Tibial artery (tissue), 4 donors: ENCODE results near the gene CD163.
A peak's percentile ranks its signal among the peaks of the same experiment; 100 is the strongest.
"Not testable (repeated sequence)": the region's sequence is repeated elsewhere in the genome, so short reads cannot be mapped to it uniquely, and the experiment has no call there.

Source experiments
- DNase-seq, 2 donors: peaks; one replicate each; pipeline ENCODE4 v3.0.0-alpha.2; 2019
- H3K27ac ChIP-seq, 2 donors: fragments of 200-600 bp; sonication (generic) in 1 of 2; 1 replicate in 1 of 2; 2 replicates in 1 of 2; pipeline ENCODE4 v1.5.1; 2018 to 2019; ENCODE audit warnings: mild to moderate bottlenecking in 1 of 2
- H3K27me3 ChIP-seq, 2 donors: fragments of 200-600 bp; sonication (generic) in 1 of 2; one replicate each; pipeline versions ENCODE4 v1.5.1 to v1.6.0; 2016 to 2019
- H3K36me3 ChIP-seq, 3 donors: fragments of 200-600 bp; sonication (generic) in 2 of 3; one replicate each; pipeline ENCODE4 v1.5.1; 2016 to 2019; ENCODE audit warnings: mild to moderate bottlenecking in 2 of 3
- H3K4me1 ChIP-seq, 4 donors: fragments of 200-600 bp; sonication (generic) in 2 of 4; 1 replicate in 3 of 4; 2 replicates in 1 of 4; pipeline ENCODE4 v1.5.1; 2016 to 2019
- H3K4me3 ChIP-seq, 2 donors: fragments of 200-600 bp; sonication (generic) in 1 of 2; 1 replicate in 1 of 2; 2 replicates in 1 of 2; pipeline ENCODE4 v1.5.1; 2018 to 2019; ENCODE audit warnings: mild to moderate bottlenecking in 2 of 2
- H3K9me3 ChIP-seq, 3 donors: fragments of 200-600 bp; sonication (generic) in 1 of 3; one replicate each; pipeline ENCODE4 v1.5.1; 2016 to 2019
- intact Hi-C: fragments of 100-400 bp; cut with DNase I; formaldehyde crosslinking; loops from one replicate; pipeline ENCODE4 v1.15.0; 2023; ENCODE audit warnings: low total_unique reads
- TF ChIP-seq, protein P1 (sequence below), 2 experiments: fragments of 200-600 bp in 1 of 2; fragments of 450-650 bp in 1 of 2; IDR thresholded peaks; one replicate each; pipeline ENCODE4 v1.5.1; 2017 to 2019; ENCODE audit warnings: antibody characterized with exemption in 2 of 2, mild to moderate bottlenecking in 1 of 2, moderate library complexity in 1 of 2

CD163 gene

DNA sequence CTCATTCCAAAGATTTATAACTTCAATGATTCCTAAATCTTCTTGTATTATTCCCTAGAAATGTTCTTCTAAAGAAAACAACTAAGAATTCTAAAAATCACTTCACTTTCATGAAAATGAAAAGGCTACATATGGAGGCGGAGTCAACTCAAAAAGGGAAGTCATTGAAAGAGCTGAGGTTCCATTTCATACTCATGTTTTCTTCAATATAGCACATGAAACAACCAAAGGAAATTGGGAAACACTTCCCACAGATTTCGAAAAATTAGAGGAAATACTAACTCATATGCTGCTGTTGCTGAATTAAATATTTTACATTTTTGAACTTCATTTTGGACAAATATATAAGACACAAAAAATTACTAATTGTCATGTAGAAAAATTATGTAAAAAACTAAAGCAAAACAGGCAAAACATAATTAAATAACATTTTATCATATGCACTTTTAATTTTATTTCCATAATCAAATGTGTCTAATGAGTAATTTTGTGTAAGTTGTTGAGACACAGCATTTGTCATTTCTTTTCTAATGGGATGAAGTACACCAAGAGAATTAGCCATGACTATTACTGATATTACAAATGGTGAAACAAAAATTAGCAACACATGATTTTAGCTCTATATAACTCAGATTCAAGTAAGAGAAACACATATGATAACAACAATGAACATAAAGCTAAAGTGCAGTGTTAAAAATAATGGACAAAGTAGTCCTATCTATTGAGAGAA lies at the start of gene CD163:
Gene CD163, minus strand, starts transcription at position 92 of the 730 bp plus-strand sequence. Its CDS starts 87 bp downstream, at position 5.
- no peaks in the 10 kb centered on the region for H3K9me3 ChIP-seq
- no peak for DNase-seq
- TF ChIP-seq, protein P1, sequence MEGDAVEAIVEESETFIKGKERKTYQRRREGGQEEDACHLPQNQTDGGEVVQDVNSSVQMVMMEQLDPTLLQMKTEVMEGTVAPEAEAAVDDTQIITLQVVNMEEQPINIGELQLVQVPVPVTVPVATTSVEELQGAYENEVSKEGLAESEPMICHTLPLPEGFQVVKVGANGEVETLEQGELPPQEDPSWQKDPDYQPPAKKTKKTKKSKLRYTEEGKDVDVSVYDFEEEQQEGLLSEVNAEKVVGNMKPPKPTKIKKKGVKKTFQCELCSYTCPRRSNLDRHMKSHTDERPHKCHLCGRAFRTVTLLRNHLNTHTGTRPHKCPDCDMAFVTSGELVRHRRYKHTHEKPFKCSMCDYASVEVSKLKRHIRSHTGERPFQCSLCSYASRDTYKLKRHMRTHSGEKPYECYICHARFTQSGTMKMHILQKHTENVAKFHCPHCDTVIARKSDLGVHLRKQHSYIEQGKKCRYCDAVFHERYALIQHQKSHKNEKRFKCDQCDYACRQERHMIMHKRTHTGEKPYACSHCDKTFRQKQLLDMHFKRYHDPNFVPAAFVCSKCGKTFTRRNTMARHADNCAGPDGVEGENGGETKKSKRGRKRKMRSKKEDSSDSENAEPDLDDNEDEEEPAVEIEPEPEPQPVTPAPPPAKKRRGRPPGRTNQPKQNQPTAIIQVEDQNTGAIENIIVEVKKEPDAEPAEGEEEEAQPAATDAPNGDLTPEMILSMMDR (IDR thresholded peaks at IDR 0.05): no peak
- intact Hi-C loops: no loop called here
- peak within 1 kb of the TSS; percentile 25 to 27 for H3K4me3 ChIP-seq
- no peak within 1 kb of the TSS for H3K27ac ChIP-seq
- H3K36me3 ChIP-seq: no peaks in the 10 kb centered on the region
- no peaks in the 10 kb centered on the region for H3K27me3 ChIP-seq
- H3K4me1 ChIP-seq: no peaks in the 10 kb centered on the region

- Histone ChIP-seq H3K4me3 (no peak overlapping the region), H3K27me3 (no peaks in the 10 kb centered on the region), H3K36me3 (no peaks in the 10 kb centered on the region), H3K9me3 (no peaks in the 10 kb centered on the region), H3K4me1 (no peaks in the 10 kb centered on the region), H3K27ac (no peak overlapping the region)
- intact Hi-C loops: no loop called here
- DNase-seq: no peak
- TF ChIP-seq, protein P1 (IDR thresholded peaks at IDR 0.05): no peak
Measured at GRCh38 chr12:7542813-7543212, 39.2 kb upstream of the CD163 start.

- no peak for DNase-seq
- no peaks in the 10 kb centered on the region for H3K9me3 ChIP-seq
- H3K36me3 ChIP-seq: no peaks in the 10 kb centered on the region
- intact Hi-C loops: no loop called here
- no peak overlapping the region for H3K27ac ChIP-seq
- TF ChIP-seq, protein P1 (IDR thresholded peaks at IDR 0.05): no peak
- no peaks in the 10 kb centered on the region for H3K4me1 ChIP-seq
- H3K4me3 ChIP-seq: no peak overlapping the region
- H3K27me3 ChIP-seq: no peaks in the 10 kb centered on the region
Measured at GRCh38 chr12:7542046-7542445, 38.5 kb upstream of the CD163 start.

DNA sequence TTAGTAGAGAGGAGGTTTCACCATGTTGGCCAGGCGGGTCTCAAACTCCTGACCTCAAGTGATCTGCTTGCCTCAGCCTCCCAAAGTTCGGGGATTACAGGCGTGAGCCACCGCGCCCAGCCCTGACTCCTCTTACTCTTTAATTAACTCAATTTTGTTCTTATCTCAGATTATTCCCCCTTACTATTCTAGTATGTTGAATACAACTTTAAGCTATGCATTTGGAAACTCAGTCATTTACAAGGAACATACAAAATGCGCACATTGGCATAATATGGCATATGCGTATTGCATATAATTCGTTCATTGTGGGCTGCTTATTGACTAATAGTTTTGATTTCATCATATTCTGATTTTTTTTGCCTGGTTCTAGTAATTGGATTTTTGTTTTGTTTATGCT lies 10.8 kb upstream of the CD163 start:
- TF ChIP-seq, protein P1 (IDR thresholded peaks at IDR 0.05): no peak
- no peaks in the 10 kb centered on the region for H3K27me3 ChIP-seq
- intact Hi-C loops: no loop called here
- no peak overlapping the region for H3K4me3 ChIP-seq
- no peak overlapping the region for H3K27ac ChIP-seq
- no peaks in the 10 kb centered on the region for H3K4me1 ChIP-seq
- H3K9me3 ChIP-seq: no peaks in the 10 kb centered on the region
- no peaks in the 10 kb centered on the region for H3K36me3 ChIP-seq
- no peak for DNase-seq

- intact Hi-C loops: no loop called here
- Histone ChIP-seq H3K36me3 (no peaks in the 10 kb centered on the region), H3K9me3 (no peaks in the 10 kb centered on the region), H3K4me1 (no peaks in the 10 kb centered on the region), H3K27ac (no peak overlapping the region), H3K4me3 (no peak overlapping the region), H3K27me3 (no peaks in the 10 kb centered on the region)
- peak; percentile 43 to 65 for DNase-seq
- TF ChIP-seq, protein P1 (IDR thresholded peaks at IDR 0.05): no peak
Measured at GRCh38 chr12:7512553-7512952, 9.0 kb upstream of the CD163 start.

DNA sequence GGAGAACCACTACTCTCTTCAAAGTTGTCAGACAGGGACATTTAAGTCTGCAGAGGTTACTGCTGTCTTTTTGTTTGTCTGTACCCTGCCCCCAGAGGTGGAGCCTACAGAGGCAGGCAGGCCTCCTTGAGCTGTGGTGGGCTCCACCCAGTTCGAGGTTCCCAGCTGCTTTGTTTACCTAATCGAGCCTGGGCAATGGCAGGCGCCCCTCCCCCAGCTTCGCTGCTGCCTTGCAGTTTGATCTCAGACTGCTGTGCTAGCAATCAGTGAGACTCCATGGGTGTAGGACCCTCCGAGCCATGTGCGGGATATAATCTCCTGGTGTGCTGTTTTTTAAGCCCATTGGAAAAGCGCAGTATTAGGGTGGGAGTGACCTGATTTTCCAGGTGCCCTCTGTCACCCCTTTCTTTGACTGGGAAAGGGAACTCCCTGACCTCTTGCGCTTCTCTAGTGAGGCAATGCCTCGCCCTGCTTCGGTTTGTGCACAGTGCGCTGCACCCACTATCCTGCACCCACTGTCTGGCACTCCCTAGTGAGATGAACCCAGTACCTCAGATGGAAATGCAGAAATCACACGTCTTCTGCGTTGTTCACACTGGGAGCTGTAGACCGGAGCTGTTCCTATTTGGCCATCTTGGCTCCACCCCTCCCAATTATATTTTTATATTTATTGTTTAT lies 6.4 kb upstream of the CD163 start:
- H3K27ac ChIP-seq, H3K27me3 ChIP-seq, H3K9me3 ChIP-seq, H3K36me3 ChIP-seq, DNase-seq, H3K4me3 ChIP-seq, H3K4me1 ChIP-seq, intact Hi-C loops: not testable (repeated sequence)
